HG03558 (cell line): Measurements from ENCODE around the gene CTNND2.
"Not testable (repeated sequence)": the region's sequence is repeated elsewhere in the genome, so short reads cannot be mapped to it uniquely, and the experiment has no call there.

Experiments used
- ATAC-seq: cut with Tn5 transposase; IDR thresholded peaks from one replicate; pipeline ENCODE4 v1.9.1; 2021; ENCODE audit warnings: moderate number of reproducible peaks; ENCODE audit not compliant: unreplicated experiment; ENCODE audit errors: extremely low read depth

The CTNND2 gene

GRCh38 chr5:11013793-11014192 lies 890.5 kb downstream of the CTNND2 start:
- ATAC-seq: no peak

DNA sequence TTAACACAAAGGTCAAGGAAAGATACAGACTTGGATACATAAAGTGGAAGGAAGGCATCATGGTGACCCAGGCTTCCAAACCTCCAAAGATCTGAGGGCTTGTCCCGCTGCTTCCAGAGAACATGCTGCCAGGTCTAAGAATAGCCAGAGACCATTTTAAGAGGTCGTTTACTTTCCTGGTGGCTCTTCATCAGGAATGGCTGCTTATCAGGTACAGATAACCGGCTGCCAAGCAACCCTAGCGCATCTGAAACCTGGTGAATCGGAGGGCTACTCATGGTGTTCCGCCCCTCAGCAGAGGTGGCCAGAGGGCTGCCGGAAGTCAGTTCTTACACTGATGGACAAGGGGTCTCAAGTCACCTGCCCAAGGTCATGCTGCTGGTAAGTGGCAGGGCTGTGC lies 892.0 kb downstream of the CTNND2 start:
- no peak for ATAC-seq

DNA sequence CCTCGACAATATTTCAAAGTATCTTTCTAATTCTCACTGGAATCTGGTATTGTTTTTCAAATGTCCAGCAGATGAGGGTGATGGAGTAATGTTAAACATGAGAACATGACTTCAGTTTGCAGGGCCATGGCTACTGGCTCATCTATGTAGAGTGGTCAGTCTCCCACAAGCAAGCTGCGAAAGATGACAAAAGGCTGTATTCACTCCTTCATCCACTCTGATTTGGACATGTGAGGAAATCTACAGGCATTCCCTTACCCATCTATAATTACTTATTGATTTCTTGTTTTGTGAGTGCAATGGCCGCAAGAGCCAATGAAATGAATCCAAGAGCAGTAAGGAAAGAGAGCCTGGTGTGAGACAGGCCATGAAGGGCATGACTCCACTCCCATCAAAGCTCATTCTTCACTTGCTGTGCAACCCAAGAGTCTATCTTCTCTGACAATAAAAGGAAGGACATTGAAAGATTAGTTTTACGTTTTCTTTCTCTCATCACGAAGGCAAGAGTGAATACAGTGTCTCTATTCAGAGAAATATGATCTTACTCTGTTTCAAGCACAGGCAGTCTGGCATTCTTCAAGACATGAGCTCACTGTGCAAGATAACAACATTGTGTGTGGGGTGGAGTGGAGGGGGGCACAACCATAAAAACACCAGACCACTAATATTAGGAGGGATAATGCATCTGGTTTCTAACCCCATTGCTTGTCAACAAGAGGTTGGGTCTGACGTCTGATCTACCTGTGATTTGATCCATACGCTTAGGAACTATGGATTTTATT lies 893.6 kb downstream of the CTNND2 start:
- ATAC-seq: no peak

DNA sequence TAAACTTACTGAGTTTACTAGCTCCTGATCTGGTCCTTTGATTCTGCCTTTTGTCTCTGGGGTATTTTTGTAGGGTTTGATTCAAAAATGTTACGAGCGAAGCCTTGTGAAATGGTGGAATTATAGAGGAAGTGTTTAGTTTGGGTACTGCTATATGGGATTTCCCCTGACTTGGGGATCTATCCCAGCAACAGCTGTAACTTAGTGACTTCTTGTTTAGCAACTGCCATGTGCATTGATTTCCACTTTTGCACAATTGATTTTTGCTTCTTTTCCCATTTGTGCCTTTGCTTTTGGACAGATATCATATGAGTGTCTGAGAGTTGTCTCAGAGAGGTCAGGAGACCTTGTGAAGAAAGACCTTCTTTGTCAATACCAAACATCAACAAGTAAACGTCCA lies 894.7 kb downstream of the CTNND2 start:
- ATAC-seq: no peak

- ATAC-seq: no peak
Measured at GRCh38 chr5:11007269-11007870, 896.9 kb downstream of the CTNND2 start.

- ATAC-seq: not testable (repeated sequence)
Measured at GRCh38 chr5:11004523-11004922, 899.7 kb downstream of the CTNND2 start.

DNA sequence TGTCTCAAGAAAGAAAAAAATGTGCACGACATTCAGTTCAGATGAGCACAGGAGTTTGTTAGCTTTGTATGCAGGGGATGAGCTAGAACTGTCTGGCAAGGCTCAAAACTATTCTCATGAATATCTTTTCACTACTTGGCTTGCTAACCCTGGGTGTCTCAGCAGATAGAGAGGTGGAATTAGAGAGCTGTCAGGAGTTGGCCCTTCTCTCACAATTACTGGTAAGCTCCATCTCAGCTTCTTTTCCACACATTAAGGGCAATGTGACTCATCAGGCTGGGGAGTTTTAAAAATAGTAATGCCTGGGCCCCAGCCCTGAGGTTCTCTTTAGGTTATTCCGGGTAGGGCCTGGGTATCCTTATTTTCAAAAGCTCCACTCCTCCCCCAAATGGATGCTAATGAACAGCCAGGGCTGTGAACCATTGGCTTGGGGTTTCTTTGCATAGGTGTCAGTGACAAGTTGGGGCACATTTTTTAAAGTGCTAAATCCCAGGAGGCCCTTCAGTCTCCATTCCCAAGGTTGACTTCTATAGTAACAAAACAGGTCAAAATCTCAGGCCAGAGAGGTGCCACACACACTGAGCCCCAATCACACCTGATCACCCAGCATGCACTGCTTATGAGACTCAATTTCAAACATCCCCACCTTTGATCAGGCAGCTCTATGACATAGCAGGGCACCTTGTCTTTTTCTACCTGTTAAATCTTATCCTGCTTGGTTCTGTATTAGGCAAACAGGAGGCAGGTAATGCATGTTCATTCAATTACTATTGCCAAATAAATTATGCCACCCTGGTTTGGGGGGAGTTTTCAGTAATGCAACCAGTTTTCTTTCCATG lies 903.5 kb downstream of the CTNND2 start:
- no peak for ATAC-seq

DNA sequence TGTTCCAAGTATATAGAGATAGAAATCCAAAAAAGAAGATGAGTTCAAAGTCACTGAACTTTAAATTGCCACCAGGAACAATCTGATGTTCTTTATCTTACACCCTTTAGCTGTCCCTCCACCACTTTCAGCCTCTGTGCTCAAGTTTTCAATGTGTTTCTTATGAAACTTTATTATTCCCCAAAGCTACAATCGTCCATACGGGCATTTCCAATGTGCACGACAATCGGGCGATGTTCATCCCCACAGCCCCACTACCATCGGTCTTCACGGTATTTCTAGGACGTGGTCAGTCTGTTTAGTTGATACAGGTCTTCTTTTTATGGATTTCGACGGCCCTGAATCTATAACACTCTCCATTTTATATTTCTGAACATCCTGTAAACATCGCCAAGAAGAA lies 904.5 kb downstream of the CTNND2 start:
- no peak for ATAC-seq

DNA sequence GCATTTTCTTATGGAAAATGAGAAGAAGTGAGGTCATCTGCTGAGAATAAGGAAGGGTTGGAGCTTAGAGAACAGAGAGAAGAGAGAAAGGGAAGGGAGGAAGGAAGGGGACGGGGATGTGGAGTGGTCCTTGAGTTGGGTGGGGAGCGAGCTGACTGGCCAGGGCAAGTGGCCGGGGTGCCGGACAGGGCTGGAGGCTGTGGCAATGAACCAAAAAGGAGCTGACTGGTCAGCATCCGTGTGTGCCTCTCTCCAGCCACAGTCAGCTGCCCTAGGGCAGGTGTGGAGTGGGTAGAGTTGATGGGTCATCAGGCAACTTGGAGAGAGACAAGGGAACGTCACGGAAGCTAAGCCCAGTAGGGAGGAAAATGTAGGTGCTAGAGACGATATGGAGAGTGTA lies 908.4 kb downstream of the CTNND2 start:
- ATAC-seq: no peak

DNA sequence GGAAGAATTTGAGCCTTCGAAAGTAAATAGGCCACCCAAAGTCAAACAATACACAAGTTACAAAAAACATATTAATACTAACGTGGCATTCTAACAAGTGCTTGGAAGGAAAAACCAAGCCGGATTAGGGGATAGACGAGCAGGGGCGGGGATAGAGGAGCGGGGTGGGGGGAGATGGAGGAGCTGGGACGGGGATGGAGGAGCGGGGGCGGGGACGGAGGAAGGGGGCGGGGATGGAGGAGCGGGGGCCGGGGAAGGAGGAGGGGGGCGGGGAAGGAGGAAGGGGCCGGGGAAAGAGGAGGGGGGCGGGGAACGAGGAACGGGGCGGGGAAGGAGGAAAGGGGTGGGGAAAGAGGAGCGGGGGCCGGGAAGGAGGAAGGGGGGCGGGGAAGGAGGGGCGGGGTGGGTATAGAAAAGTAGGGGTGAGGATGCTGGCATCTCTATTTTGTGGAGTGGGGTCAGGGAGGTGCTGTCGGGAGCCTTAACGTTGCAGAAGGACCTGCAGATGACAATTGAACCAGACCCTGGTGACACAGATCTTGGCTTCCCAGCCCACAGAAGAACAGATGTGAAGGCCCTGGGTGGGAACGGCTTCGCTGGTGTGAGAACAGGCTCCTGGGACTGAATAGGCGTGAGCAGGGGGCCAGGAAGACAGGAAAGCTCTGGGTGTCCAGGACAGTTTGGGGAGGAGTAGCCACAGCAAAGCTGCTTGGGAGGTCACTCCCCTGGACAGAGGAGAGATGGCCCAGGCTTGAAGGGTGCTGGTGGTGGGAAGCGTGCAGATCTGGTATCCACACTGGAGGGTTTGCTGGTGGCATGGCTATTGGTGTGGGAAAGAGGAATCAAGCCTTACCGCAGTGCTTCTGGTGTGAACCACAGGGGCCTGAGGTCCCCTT lies 909.9 kb downstream of the CTNND2 start:
- no peak for ATAC-seq

DNA sequence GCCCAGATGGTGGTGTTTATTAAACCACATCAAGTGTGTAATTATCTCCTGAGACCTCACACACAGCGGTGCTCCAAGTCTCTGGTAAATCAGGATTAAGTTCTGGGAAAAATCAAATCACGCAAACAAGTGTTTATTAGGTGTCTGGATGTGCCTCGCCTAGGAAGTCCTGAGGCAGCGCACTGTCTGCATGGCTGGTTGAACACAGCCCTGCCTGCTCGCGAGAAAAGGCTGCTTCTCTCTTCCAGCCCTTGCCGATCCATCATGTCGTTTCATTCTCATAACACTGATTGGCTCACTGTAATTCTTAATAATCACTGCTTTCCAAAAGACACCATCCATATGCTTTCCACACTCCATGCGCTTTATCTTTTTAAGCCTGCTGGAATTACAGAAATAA lies 913.6 kb downstream of the CTNND2 start:
- no peak for ATAC-seq

- ATAC-seq: no peak
Measured at GRCh38 chr5:10989577-10990263, 914.5 kb downstream of the CTNND2 start.

- ATAC-seq: no peak
Measured at GRCh38 chr5:10988622-10989021, 915.6 kb downstream of the CTNND2 start.

- peak; percentile 89 for ATAC-seq
Measured at GRCh38 chr5:10987925-10988504, 916.2 kb downstream of the CTNND2 start.

- ATAC-seq: no peak
Measured at GRCh38 chr5:10987276-10987924, 916.8 kb downstream of the CTNND2 start.

GRCh38 chr5:10985721-10986110 lies 918.5 kb downstream of the CTNND2 start:
- ATAC-seq: no peak

DNA sequence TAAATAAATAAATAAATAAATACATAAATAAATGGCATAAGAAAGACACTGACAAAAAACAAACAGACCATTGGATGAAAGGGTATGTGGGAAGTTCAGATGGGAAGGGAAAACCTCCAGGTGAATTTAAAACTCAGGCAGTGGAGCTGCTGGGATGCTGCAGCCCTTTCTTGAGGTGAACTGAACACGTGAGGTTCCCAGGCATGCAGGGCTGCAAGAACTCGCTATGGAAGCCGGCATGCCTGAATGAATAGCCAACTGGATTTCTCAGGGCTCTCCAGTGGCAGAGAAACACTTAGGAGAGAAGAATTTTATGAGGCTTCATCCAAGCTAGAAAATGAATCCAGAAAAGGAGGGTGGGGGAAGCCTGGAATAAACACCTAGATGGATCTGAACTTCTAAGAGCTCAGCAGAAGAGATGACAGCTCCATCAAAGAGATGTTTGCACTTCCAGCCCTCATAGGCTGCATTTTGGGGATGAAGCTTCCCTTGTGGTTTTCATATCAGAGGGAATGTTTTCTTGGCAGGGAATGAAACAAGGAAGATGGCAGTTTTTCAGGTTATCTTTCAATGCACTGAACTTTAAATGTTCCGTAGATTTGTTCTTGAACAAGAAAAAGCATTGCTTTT lies 919.0 kb downstream of the CTNND2 start:
- ATAC-seq: no peak

DNA sequence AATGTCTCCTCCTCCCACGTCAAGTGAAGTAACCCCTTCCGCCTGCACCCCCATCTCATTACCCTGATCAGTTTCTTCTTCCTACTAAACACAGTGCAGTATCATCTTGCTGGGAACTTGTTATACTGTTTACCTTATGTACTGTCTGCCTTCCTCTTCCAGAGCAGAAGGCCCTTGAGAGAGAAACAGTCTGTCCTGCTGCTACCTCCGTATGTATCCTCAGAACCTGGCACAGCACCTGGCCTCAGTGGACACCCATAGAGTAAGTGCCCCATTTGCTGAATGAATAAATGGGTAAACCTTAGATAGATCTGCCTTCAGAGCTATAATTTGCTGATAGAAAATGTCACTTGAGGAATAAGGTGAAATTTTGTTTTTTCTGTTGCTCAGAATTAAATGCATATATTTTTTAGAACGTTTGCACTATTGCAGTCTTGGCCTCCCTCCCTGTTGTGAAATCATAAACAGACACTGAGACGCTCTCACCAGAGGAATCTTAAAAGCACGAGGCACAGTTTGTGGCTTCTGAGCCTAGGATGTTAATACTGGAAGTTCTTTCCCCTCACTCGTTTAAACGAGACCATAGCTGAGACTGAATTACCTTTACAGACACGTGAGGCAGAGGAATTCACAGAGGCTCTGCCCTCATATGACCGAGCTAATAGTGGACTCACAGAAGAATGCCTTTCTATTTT lies 920.1 kb downstream of the CTNND2 start:
- ATAC-seq: no peak
